Activated naive CD4-positive, alpha-beta T cell treated with anti-CD3 and anti-CD28 coated beads, Interleukin-2, amount 50 U/mL, for 24 hours (primary cell): ENCODE data around the gene SLC37A1.

ENCODE experiments used
- H3K27ac Mint-ChIP-seq: one replicate; pipeline ENCODE4 v1.8.0; 2021; ENCODE audit warnings: mild to moderate bottlenecking, mixed read lengths
- H3K27me3 Mint-ChIP-seq: one replicate; pipeline ENCODE4 v1.8.0; 2021; ENCODE audit warnings: mixed read lengths
- H3K36me3 Mint-ChIP-seq: one replicate; pipeline ENCODE4 v1.8.0; 2021; ENCODE audit warnings: mixed read lengths
- H3K4me1 Mint-ChIP-seq: one replicate; pipeline ENCODE4 v1.8.0; 2021; ENCODE audit warnings: mixed read lengths
- H3K4me3 Mint-ChIP-seq: one replicate; pipeline ENCODE4 v1.8.0; 2021; ENCODE audit warnings: mild to moderate bottlenecking, mixed read lengths
- H3K9me3 Mint-ChIP-seq: one replicate; pipeline ENCODE4 v1.8.0; 2021; ENCODE audit warnings: mixed read lengths

SLC37A1 gene

GRCh38 chr21:42550817-42551216 is 37.2 kb downstream of the SLC37A1 start:
- Mint-ChIP-seq H3K36me3 (peaks cover 18% of the 10 kb centered on the region), H3K27me3 (no peaks in the 10 kb centered on the region), H3K27ac (no peak overlapping the region), H3K4me1 (no peaks in the 10 kb centered on the region), H3K9me3 (no peaks in the 10 kb centered on the region), H3K4me3 (no peak overlapping the region)

- no peaks in the 10 kb centered on the region for H3K4me1 Mint-ChIP-seq
- H3K27me3 Mint-ChIP-seq: no peaks in the 10 kb centered on the region
- H3K4me3 Mint-ChIP-seq: no peak overlapping the region
- H3K9me3 Mint-ChIP-seq: no peaks in the 10 kb centered on the region
- peaks cover 15% of the 10 kb centered on the region for H3K36me3 Mint-ChIP-seq
- no peak overlapping the region for H3K27ac Mint-ChIP-seq
Observed at GRCh38 chr21:42552407-42553336, 39.0 kb downstream of the SLC37A1 start.

GRCh38 chr21:42553435-42553834 is 39.8 kb downstream of the SLC37A1 start:
- H3K4me1 Mint-ChIP-seq: no peaks in the 10 kb centered on the region
- H3K9me3 Mint-ChIP-seq: no peaks in the 10 kb centered on the region
- H3K36me3 Mint-ChIP-seq: peaks cover 10% of the 10 kb centered on the region
- H3K27me3 Mint-ChIP-seq: no peaks in the 10 kb centered on the region
- H3K27ac Mint-ChIP-seq: peak overlapping the region; percentile 6
- H3K4me3 Mint-ChIP-seq: no peak overlapping the region

GRCh38 chr21:42554251-42554961 is 40.8 kb downstream of the SLC37A1 start:
- H3K36me3 Mint-ChIP-seq: peaks cover 6% of the 10 kb centered on the region
- H3K4me3 Mint-ChIP-seq: no peak overlapping the region
- H3K4me1 Mint-ChIP-seq: no peaks in the 10 kb centered on the region
- no peaks in the 10 kb centered on the region for H3K9me3 Mint-ChIP-seq
- no peaks in the 10 kb centered on the region for H3K27me3 Mint-ChIP-seq
- H3K27ac Mint-ChIP-seq: peak overlapping the region; percentile 43

GRCh38 chr21:42555756-42556438 is 42.2 kb downstream of the SLC37A1 start:
- no peaks in the 10 kb centered on the region for H3K4me1 Mint-ChIP-seq
- H3K9me3 Mint-ChIP-seq: no peaks in the 10 kb centered on the region
- H3K27me3 Mint-ChIP-seq: no peaks in the 10 kb centered on the region
- no peak overlapping the region for H3K27ac Mint-ChIP-seq
- peaks cover 5% of the 10 kb centered on the region for H3K36me3 Mint-ChIP-seq
- H3K4me3 Mint-ChIP-seq: no peak overlapping the region

GRCh38 chr21:42556476-42556875 is 42.8 kb downstream of the SLC37A1 start:
- no peak overlapping the region for H3K27ac Mint-ChIP-seq
- H3K4me3 Mint-ChIP-seq: no peak overlapping the region
- H3K36me3 Mint-ChIP-seq: peaks cover 5% of the 10 kb centered on the region

GRCh38 chr21:42556960-42557359 is 43.3 kb downstream of the SLC37A1 start:
- Mint-ChIP-seq H3K36me3 (peaks cover 5% of the 10 kb centered on the region), H3K4me3 (no peak overlapping the region), H3K27me3 (no peaks in the 10 kb centered on the region), H3K9me3 (no peaks in the 10 kb centered on the region), H3K27ac (no peak overlapping the region), H3K4me1 (no peaks in the 10 kb centered on the region)

More at GRCh38 chr21:42556476-42556875, 42.8 kb downstream of the SLC37A1 start:
- Mint-ChIP-seq H3K9me3 (no peaks in the 10 kb centered on the region), H3K27me3 (no peaks in the 10 kb centered on the region), H3K4me1 (no peaks in the 10 kb centered on the region)

- Mint-ChIP-seq H3K4me3 (no peak overlapping the region), H3K9me3 (no peaks in the 10 kb centered on the region), H3K4me1 (no peaks in the 10 kb centered on the region), H3K36me3 (peaks cover 5% of the 10 kb centered on the region), H3K27ac (no peak overlapping the region), H3K27me3 (no peaks in the 10 kb centered on the region)
Observed at GRCh38 chr21:42557420-42557819, 43.8 kb downstream of the SLC37A1 start.

GRCh38 chr21:42558368-42558767 is 44.7 kb downstream of the SLC37A1 start:
- Mint-ChIP-seq H3K36me3 (peaks cover 5% of the 10 kb centered on the region), H3K27ac (no peak overlapping the region), H3K9me3 (no peaks in the 10 kb centered on the region), H3K4me1 (no peaks in the 10 kb centered on the region), H3K4me3 (no peak overlapping the region), H3K27me3 (no peaks in the 10 kb centered on the region)

GRCh38 chr21:42558846-42559245 is 45.2 kb downstream of the SLC37A1 start:
- Mint-ChIP-seq H3K9me3 (no peaks in the 10 kb centered on the region), H3K27me3 (no peaks in the 10 kb centered on the region), H3K27ac (no peak overlapping the region), H3K36me3 (peaks cover 5% of the 10 kb centered on the region), H3K4me3 (no peak overlapping the region), H3K4me1 (no peaks in the 10 kb centered on the region)

GRCh38 chr21:42559326-42559725 is 45.7 kb downstream of the SLC37A1 start:
- Mint-ChIP-seq H3K27ac (no peak overlapping the region), H3K4me3 (no peak overlapping the region), H3K4me1 (no peaks in the 10 kb centered on the region), H3K36me3 (peaks cover 4% of the 10 kb centered on the region), H3K27me3 (no peaks in the 10 kb centered on the region), H3K9me3 (no peaks in the 10 kb centered on the region)

- no peaks in the 10 kb centered on the region for H3K27me3 Mint-ChIP-seq
- H3K4me3 Mint-ChIP-seq: no peak overlapping the region
- H3K36me3 Mint-ChIP-seq: peaks cover 4% of the 10 kb centered on the region
- H3K4me1 Mint-ChIP-seq: no peaks in the 10 kb centered on the region
- H3K27ac Mint-ChIP-seq: no peak overlapping the region
- H3K9me3 Mint-ChIP-seq: no peaks in the 10 kb centered on the region
Observed at GRCh38 chr21:42560517-42561179, 47.0 kb downstream of the SLC37A1 start.

GRCh38 chr21:42561762-42562650 is 48.4 kb downstream of the SLC37A1 start:
- H3K27me3 Mint-ChIP-seq: no peaks in the 10 kb centered on the region
- no peaks in the 10 kb centered on the region for H3K4me1 Mint-ChIP-seq
- H3K27ac Mint-ChIP-seq: peak overlapping the region; percentile 9
- peaks cover 4% of the 10 kb centered on the region for H3K36me3 Mint-ChIP-seq
- no peaks in the 10 kb centered on the region for H3K9me3 Mint-ChIP-seq
- H3K4me3 Mint-ChIP-seq: no peak overlapping the region

- Mint-ChIP-seq H3K9me3 (no peaks in the 10 kb centered on the region), H3K27me3 (no peaks in the 10 kb centered on the region), H3K36me3 (peaks cover 4% of the 10 kb centered on the region), H3K4me3 (no peak overlapping the region), H3K27ac (no peak overlapping the region), H3K4me1 (no peaks in the 10 kb centered on the region)
Observed at GRCh38 chr21:42562816-42563215, 49.2 kb downstream of the SLC37A1 start.
